ENCODE data around the gene BMS1.
"Not testable (repeated sequence)": the region's sequence is repeated elsewhere in the genome, so short reads cannot be mapped to it uniquely, and the experiment has no call there.

BMS1 gene

GRCh38 chr10:42816912-42817311 lies 34.3 kb downstream of the BMS1 start:
- TF ChIP-seq CTCF (IDR thresholded peaks at IDR 0.05; ENCODE audit: insufficient read depth, low read depth, low read length, missing control alignments) = no peak
- no peak for DNase-seq (ENCODE audit: low read depth)
- no peak overlapping the region for H3K4me3 ChIP-seq (ENCODE audit: low read depth, low read length)

GRCh38 chr10:42817417-42817816 lies 34.8 kb downstream of the BMS1 start:
- H3K4me3 ChIP-seq (ENCODE audit: low read depth, low read length); DNase-seq (ENCODE audit: low read depth): not testable (repeated sequence)

GRCh38 chr10:42826759-42827158 lies 44.2 kb downstream of the BMS1 start:
- not testable (repeated sequence) for DNase-seq (ENCODE audit: low read depth); H3K4me3 ChIP-seq (ENCODE audit: low read depth, low read length)

GRCh38 chr10:42827201-42827600 lies 44.6 kb downstream of the BMS1 start:
- TF ChIP-seq CTCF (IDR thresholded peaks at IDR 0.05; ENCODE audit: insufficient read depth, low read depth, low read length, missing control alignments) = no peak
- no peak for DNase-seq (ENCODE audit: low read depth)
- H3K4me3 ChIP-seq (ENCODE audit: low read depth, low read length) = no peak overlapping the region

GRCh38 chr10:42828391-42828790 lies 45.8 kb downstream of the BMS1 start:
- DNase-seq (ENCODE audit: low read depth); H3K4me3 ChIP-seq (ENCODE audit: low read depth, low read length): not testable (repeated sequence)

- TF ChIP-seq CTCF (IDR thresholded peaks at IDR 0.05; ENCODE audit: insufficient read depth, low read depth, low read length, missing control alignments) = no peak
- no peak for DNase-seq (ENCODE audit: low read depth)
- no peak overlapping the region for H3K4me3 ChIP-seq (ENCODE audit: low read depth, low read length)
These were observed 47.6 kb downstream of the BMS1 start for GRCh38 chr10:42830237-42830636.

- H3K4me3 ChIP-seq (ENCODE audit: low read depth, low read length) = no peak overlapping the region
- no peak for TF ChIP-seq CTCF (IDR thresholded peaks at IDR 0.05; ENCODE audit: insufficient read depth, low read depth, low read length, missing control alignments)
- DNase-seq (ENCODE audit: low read depth) = no peak
These were observed 53.5 kb downstream of the BMS1 start for GRCh38 chr10:42836096-42836495.

GRCh38 chr10:42836771-42837468 lies 54.3 kb downstream of the BMS1 start:
- DNase-seq (ENCODE audit: low read depth) = no peak
- no peak overlapping the region for H3K4me3 ChIP-seq (ENCODE audit: low read depth, low read length)
- TF ChIP-seq CTCF (IDR thresholded peaks at IDR 0.05; ENCODE audit: insufficient read depth, low read depth, low read length, missing control alignments) = no peak

- not testable (repeated sequence) for DNase-seq (ENCODE audit: low read depth); H3K4me3 ChIP-seq (ENCODE audit: low read depth, low read length)
These were observed 62.2 kb downstream of the BMS1 start for GRCh38 chr10:42844810-42845209.

- not testable (repeated sequence) for DNase-seq (ENCODE audit: low read depth)
These were observed 64.7 kb downstream of the BMS1 start for GRCh38 chr10:42847261-42847660.

More at GRCh38 chr10:42847261-42847660, 64.7 kb downstream of the BMS1 start:
- not testable (repeated sequence) for H3K4me3 ChIP-seq (ENCODE audit: low read depth, low read length)
